ENCODE data around the gene PNPLA1.

PNPLA1 gene

GRCh38 chr6:36235862-36236261 lies 34.0 kb upstream of the PNPLA1 start:
- Histone ChIP-seq H3K36me3 (replicated peaks; ENCODE audit: low read depth, low read length) (no peaks in the 10 kb centered on the region), H3K27me3 (ENCODE audit: low read depth, low read length) (no peaks in the 10 kb centered on the region), H3K4me3 (ENCODE audit: low read length) (no peak overlapping the region), H3K27ac (ENCODE audit: low read length) (no peak overlapping the region), H3K4me2 (ENCODE audit: low read length) (no peak overlapping the region), H3K4me1 (ENCODE audit: low read length) (no peaks in the 10 kb centered on the region), H3K9ac (ENCODE audit: low read length) (no peak overlapping the region), H4K20me1 (ENCODE audit: insufficient read depth, low read length) (no peaks in the 10 kb centered on the region), H3K79me2 (ENCODE audit: low read length) (no peaks in the 10 kb centered on the region), H2AFZ (ENCODE audit: low read depth, low read length) (no peak overlapping the region), H3K9me3 (ENCODE audit: insufficient read depth, low read length) (no peaks in the 10 kb centered on the region)
- TF ChIP-seq EZH2phosphoT487 (IDR thresholded peaks at IDR 0.05; ENCODE audit: low read depth) = no peak
- no peak for TF ChIP-seq CTCF (IDR thresholded peaks at IDR 0.05; ENCODE audit: low read depth, low read length)

DNA sequence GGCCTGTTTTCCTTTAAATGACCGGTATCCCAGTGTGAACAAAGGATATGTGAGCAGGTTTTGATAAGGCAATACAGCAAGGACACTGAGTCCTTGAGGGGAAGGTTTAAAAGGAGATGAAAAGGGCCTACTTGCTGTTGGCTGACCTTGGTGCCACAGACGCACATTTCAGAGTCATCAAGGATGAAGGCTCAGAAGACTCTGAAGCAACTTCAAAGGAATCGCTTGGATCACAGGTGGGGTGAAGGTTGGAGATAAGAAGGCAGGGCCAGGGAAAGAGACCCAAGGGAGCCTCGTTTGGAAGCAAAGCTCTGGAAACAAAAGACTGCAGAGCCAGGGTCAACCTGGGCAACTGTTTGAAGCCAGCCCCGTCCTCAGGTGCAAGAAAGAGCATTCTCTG lies 30.1 kb upstream of the PNPLA1 start:
- Histone ChIP-seq H3K79me2 (ENCODE audit: low read length) (no peaks in the 10 kb centered on the region), H2AFZ (ENCODE audit: low read depth, low read length) (no peak overlapping the region), H3K27me3 (ENCODE audit: low read depth, low read length) (peaks cover 32% of the 10 kb centered on the region), H3K4me3 (ENCODE audit: low read length) (no peak overlapping the region), H3K4me2 (ENCODE audit: low read length) (no peak overlapping the region), H3K4me1 (ENCODE audit: low read length) (peaks cover 14% of the 10 kb centered on the region), H3K36me3 (replicated peaks; ENCODE audit: low read depth, low read length) (no peaks in the 10 kb centered on the region), H3K9me3 (ENCODE audit: insufficient read depth, low read length) (no peaks in the 10 kb centered on the region), H3K27ac (ENCODE audit: low read length) (no peak overlapping the region), H4K20me1 (ENCODE audit: insufficient read depth, low read length) (no peaks in the 10 kb centered on the region), H3K9ac (ENCODE audit: low read length) (no peak overlapping the region)
- TF ChIP-seq CTCF (IDR thresholded peaks at IDR 0.05; ENCODE audit: low read depth, low read length) (no peak), EZH2phosphoT487 (IDR thresholded peaks at IDR 0.05; ENCODE audit: low read depth) (no peak)

- no peak for TF ChIP-seq CTCF (IDR thresholded peaks at IDR 0.05; ENCODE audit: low read depth, low read length)
- TF ChIP-seq EZH2phosphoT487 (IDR thresholded peaks at IDR 0.05; ENCODE audit: low read depth) = no peak
- H3K9me3 ChIP-seq (ENCODE audit: insufficient read depth, low read length) = no peaks in the 10 kb centered on the region
- H3K79me2 ChIP-seq (ENCODE audit: low read length) = no peaks in the 10 kb centered on the region
- H4K20me1 ChIP-seq (ENCODE audit: insufficient read depth, low read length) = no peaks in the 10 kb centered on the region
- H3K36me3 ChIP-seq (replicated peaks; ENCODE audit: low read depth, low read length) = no peaks in the 10 kb centered on the region
- H3K27me3 ChIP-seq (ENCODE audit: low read depth, low read length) = peaks cover 33% of the 10 kb centered on the region
- no peak overlapping the region for H3K9ac ChIP-seq (ENCODE audit: low read length)
- H3K4me3 ChIP-seq (ENCODE audit: low read length) = peak overlapping the region; percentile 52
- H3K27ac ChIP-seq (ENCODE audit: low read length) = no peak overlapping the region
- H3K4me2 ChIP-seq (ENCODE audit: low read length) = peak overlapping the region; percentile 69
- peaks cover 26% of the 10 kb centered on the region for H3K4me1 ChIP-seq (ENCODE audit: low read length)
- no peak overlapping the region for H2AFZ ChIP-seq (ENCODE audit: low read depth, low read length)
These were observed 28.1 kb upstream of the PNPLA1 start for GRCh38 chr6:36241728-36242127.

DNA sequence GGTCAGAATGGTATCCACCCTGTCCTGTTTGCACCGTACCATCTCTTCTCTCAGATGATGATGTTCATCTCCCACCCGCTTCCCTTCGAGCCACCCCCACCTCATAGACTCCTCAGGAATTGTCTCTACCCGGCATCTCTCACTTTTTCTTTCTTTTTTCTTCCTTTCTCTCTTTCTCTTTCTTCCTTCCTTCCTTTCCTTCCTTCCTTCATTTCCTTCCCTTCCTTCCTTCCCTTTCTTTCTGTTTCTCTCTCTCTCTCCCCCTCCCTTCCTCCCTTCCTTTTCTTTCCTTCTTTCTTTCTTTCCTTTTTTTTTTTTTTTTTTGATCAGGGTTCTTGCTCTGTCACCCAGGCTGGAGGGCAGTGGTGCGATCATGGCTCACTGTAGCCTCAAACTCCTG lies 27.7 kb upstream of the PNPLA1 start:
- H3K4me2 ChIP-seq (ENCODE audit: low read length) = peak overlapping the region; percentile 69
- H2AFZ ChIP-seq (ENCODE audit: low read depth, low read length) = no peak overlapping the region
- no peaks in the 10 kb centered on the region for H3K79me2 ChIP-seq (ENCODE audit: low read length)
- no peak overlapping the region for H3K9ac ChIP-seq (ENCODE audit: low read length)
- H4K20me1 ChIP-seq (ENCODE audit: insufficient read depth, low read length) = no peaks in the 10 kb centered on the region
- TF ChIP-seq CTCF (IDR thresholded peaks at IDR 0.05; ENCODE audit: low read depth, low read length) (no peak), EZH2phosphoT487 (IDR thresholded peaks at IDR 0.05; ENCODE audit: low read depth) (no peak)
- no peaks in the 10 kb centered on the region for H3K9me3 ChIP-seq (ENCODE audit: insufficient read depth, low read length)
- peaks cover 26% of the 10 kb centered on the region for H3K4me1 ChIP-seq (ENCODE audit: low read length)
- H3K27ac ChIP-seq (ENCODE audit: low read length) = no peak overlapping the region
- H3K36me3 ChIP-seq (replicated peaks; ENCODE audit: low read depth, low read length) = no peaks in the 10 kb centered on the region
- H3K27me3 ChIP-seq (ENCODE audit: low read depth, low read length) = peaks cover 33% of the 10 kb centered on the region
- H3K4me3 ChIP-seq (ENCODE audit: low read length) = peak overlapping the region; percentile 52

Measured in OCI-LY3 (cell line).